ENCODE measurements around the gene CEP135.
"Not testable (repeated sequence)": the region's sequence is repeated elsewhere in the genome, so short reads cannot be mapped to it uniquely, and the experiment has no call there.

CEP135 gene

GRCh38 chr4:56026596-56026995 is 77.9 kb downstream of the CEP135 start:
- DNase-seq, result no peak

- no peak for DNase-seq
These were observed 79.4 kb downstream of the CEP135 start for GRCh38 chr4:56028165-56028564.

GRCh38 chr4:56038487-56039162 is 89.9 kb downstream of the CEP135 start:
- no peak for DNase-seq

- no peak for DNase-seq
These were observed 92.1 kb downstream of the CEP135 start for GRCh38 chr4:56040842-56041241.

GRCh38 chr4:56042225-56042624 is 93.5 kb downstream of the CEP135 start:
- DNase-seq, result no peak

GRCh38 chr4:56048383-56048701 is 99.6 kb downstream of the CEP135 start:
- DNase-seq, result no peak

GRCh38 chr4:56048702-56049431 is 100.1 kb downstream of the CEP135 start:
- peak; percentile 76 for DNase-seq

- peak; percentile 2 for DNase-seq
These were observed 101.9 kb downstream of the CEP135 start for GRCh38 chr4:56050625-56051024.

- no peak for DNase-seq
These were observed 102.4 kb downstream of the CEP135 start for GRCh38 chr4:56051029-56051709.

- no peak for DNase-seq
These were observed 102.9 kb downstream of the CEP135 start for GRCh38 chr4:56051710-56052075.

GRCh38 chr4:56052481-56052880 is 103.7 kb downstream of the CEP135 start:
- no peak for DNase-seq

- no peak for DNase-seq
These were observed 104.2 kb downstream of the CEP135 start for GRCh38 chr4:56052966-56053365.

GRCh38 chr4:56055027-56055977 is 106.6 kb downstream of the CEP135 start:
- DNase-seq, result no peak

- DNase-seq, result no peak
These were observed 107.2 kb downstream of the CEP135 start for GRCh38 chr4:56055991-56056390.

GRCh38 chr4:56058555-56058954 is 109.8 kb downstream of the CEP135 start:
- DNase-seq, result no peak

- no peak for DNase-seq
These were observed 111.3 kb downstream of the CEP135 start for GRCh38 chr4:56060036-56060435.

- no peak for DNase-seq
These were observed 113.4 kb downstream of the CEP135 start for GRCh38 chr4:56062106-56062505.

- no peak for DNase-seq
These were observed 113.9 kb downstream of the CEP135 start for GRCh38 chr4:56062526-56063145.

- no peak for DNase-seq
These were observed 117.7 kb downstream of the CEP135 start for GRCh38 chr4:56066493-56066892.

- DNase-seq, result no peak
These were observed 119.1 kb downstream of the CEP135 start for GRCh38 chr4:56067826-56068225.

- not testable (repeated sequence) for DNase-seq
These were observed 124.0 kb downstream of the CEP135 start for GRCh38 chr4:56072730-56073129.

- DNase-seq, result no peak
These were observed 128.9 kb downstream of the CEP135 start for GRCh38 chr4:56077676-56078075.

GRCh38 chr4:56078866-56079265 is 130.1 kb downstream of the CEP135 start:
- DNase-seq, result no peak
